Panc1 (cell line): Measurements from ENCODE around the gene KDM2B. TPM values are rescaled to one million over a fixed set of nuclear protein-coding genes. Genes with fewer than 3 reads are reported as not detected.
A peak's percentile ranks its signal among the peaks of the same experiment; 100 is the strongest.

Experiments
- ATAC-seq: fragments of 200-7000 bp; cut with Tn5 transposase; 2 replicates; pipeline ENCODE4 v1.9.1; 2020; ENCODE audit warnings: mild to moderate bottlenecking, moderate library complexity
- BruUV-seq: library from RNA; stranded (reverse); fragments of 400-500 nt; replicated peaks from 2 replicates; lab custom pipeline; 2021; lab: Mats Ljungman, UMichigan
- CTCF ChIA-PET: fragments of 300-600 bp; sonication (Branson Sonifier 250); formaldehyde crosslinking; loops from one replicate; lab custom pipeline; 2022; ENCODE audit warnings: antibody characterized with exemption; lab: Charles Lee
- POLR2A ChIA-PET: fragments of 300-600 bp; sonication (Branson Sonifier 250); formaldehyde crosslinking; loops from one replicate; lab custom pipeline; 2022; ENCODE audit warnings: antibody characterized with exemption; lab: Charles Lee
- DNase-seq: peaks from one replicate; pipeline ENCODE4 v3.0.0-alpha.2; 2010; ENCODE audit warnings: low read depth, low spot score
- H3K27ac ChIP-seq: 2 replicates; pipeline ENCODE4 v1.5.1; 2011; ENCODE audit warnings: mild to moderate bottlenecking, low read length, inconsistent platforms
- H3K27me3 ChIP-seq: fragments of 200-500 bp; sonication (Bioruptor generic); 2 replicates; pipeline ENCODE4 v1.6.0; 2014; ENCODE audit warnings: low read length, inconsistent platforms; ENCODE audit not compliant: control insufficient read depth, insufficient read depth
- H3K36me3 ChIP-seq: fragments of 200-500 bp; sonication (Bioruptor generic); 2 replicates; pipeline ENCODE4 v1.5.1; 2014; ENCODE audit warnings: inconsistent platforms, mild to moderate bottlenecking, low read length, moderate library complexity; ENCODE audit not compliant: control insufficient read depth, insufficient read depth
- H3K4me1 ChIP-seq: 2 replicates; pipeline ENCODE4 v1.5.1; 2011; ENCODE audit warnings: inconsistent platforms, mild to moderate bottlenecking, low read length, moderate library complexity; ENCODE audit not compliant: control insufficient read depth, insufficient read depth
- H3K4me3 ChIP-seq, 2 experiments: 2 replicates each; pipeline ENCODE4 v1.5.1; 2011 to 2012; ENCODE audit warnings: low read depth in 2 of 2, low read length in 2 of 2, mild to moderate bottlenecking in 2 of 2, inconsistent platforms in 1 of 2, moderate library complexity in 1 of 2
- H3K9me3 ChIP-seq: fragments of 200-500 bp; sonication (Bioruptor generic); 2 replicates; pipeline ENCODE4 v1.5.1; 2014; ENCODE audit warnings: low read depth, mild to moderate bottlenecking, inconsistent platforms, low read length, moderate library complexity; ENCODE audit not compliant: control insufficient read depth, insufficient read depth
- CTCF ChIP-seq: fragments of 450-650 bp; IDR thresholded peaks from 2 replicates; pipeline ENCODE4 v1.5.1; 2017; ENCODE audit warnings: mild to moderate bottlenecking
- POLR2AphosphoS5 ChIP-seq: IDR thresholded peaks from 2 replicates; pipeline ENCODE4 v1.6.1; 2012; ENCODE audit warnings: mild to moderate bottlenecking, low read depth, low read length, moderate library complexity
- SIN3A ChIP-seq: IDR thresholded peaks from 2 replicates; pipeline ENCODE4 v1.6.1; 2012; ENCODE audit warnings: low read depth, mild to moderate bottlenecking, low read length, moderate library complexity, borderline replicate concordance; ENCODE audit not compliant: insufficient read depth
- TCF7L2 ChIP-seq: IDR thresholded peaks from 2 replicates; pipeline ENCODE4 v1.6.1; 2011; ENCODE audit warnings: mild to moderate bottlenecking, low read depth, low read length, inconsistent platforms
- in situ Hi-C: cut with HindIII; loops from 2 replicates; pipeline ENCODE4 v1.10.0; 2016; ENCODE audit warnings: low sequenced_read_pairs, low pct_unique_long_range_greater_than_20kb
- intact Hi-C: fragments of 100-400 bp; cut with micrococcal nuclease; formaldehyde crosslinking; loops from one replicate; pipeline ENCODE4 v1.10.0; 2022; ENCODE audit not compliant: unreplicated experiment
- total RNA-seq: library from RNA; stranded (reverse); gene quantifications from one replicate; pipeline ENCODE4 v1.2.1, GENCODE V29; 2021; ENCODE audit not compliant: unreplicated experiment
- TF ChIP-seq, protein P1 (sequence below), 2 experiments: IDR thresholded peaks; 2 replicates each; pipeline ENCODE4 v1.6.1; 2011 to 2012; ENCODE audit warnings: low read depth in 2 of 2, control low read depth in 1 of 2, low read length in 1 of 2, mild to moderate bottlenecking in 1 of 2, moderate library complexity in 1 of 2; ENCODE audit not compliant: insufficient read depth in 1 of 2

KDM2B gene
- total RNA-seq, 1 experiment from 2014 or later = 27.5 TPM

- CTCF ChIA-PET = interaction anchor here (0.6 kb wide), 1 partner anchor 46 kb away, joined by 5 read pairs; no protein-coding TSS in a partner anchor
- H3K4me1 ChIP-seq = peaks cover 10% of the 10 kb centered on the region; the same call in 1 of the 2 replicates
- ATAC-seq (no peak), DNase-seq (no peak)
- intact Hi-C loops (loop anchor here (2.0 kb wide), 1 partner anchor 38 kb away; no protein-coding TSS in a partner anchor), in situ Hi-C loops (no loop called here)
- H3K4me3 ChIP-seq = no peak overlapping the region
- TF ChIP-seq, protein P1, sequence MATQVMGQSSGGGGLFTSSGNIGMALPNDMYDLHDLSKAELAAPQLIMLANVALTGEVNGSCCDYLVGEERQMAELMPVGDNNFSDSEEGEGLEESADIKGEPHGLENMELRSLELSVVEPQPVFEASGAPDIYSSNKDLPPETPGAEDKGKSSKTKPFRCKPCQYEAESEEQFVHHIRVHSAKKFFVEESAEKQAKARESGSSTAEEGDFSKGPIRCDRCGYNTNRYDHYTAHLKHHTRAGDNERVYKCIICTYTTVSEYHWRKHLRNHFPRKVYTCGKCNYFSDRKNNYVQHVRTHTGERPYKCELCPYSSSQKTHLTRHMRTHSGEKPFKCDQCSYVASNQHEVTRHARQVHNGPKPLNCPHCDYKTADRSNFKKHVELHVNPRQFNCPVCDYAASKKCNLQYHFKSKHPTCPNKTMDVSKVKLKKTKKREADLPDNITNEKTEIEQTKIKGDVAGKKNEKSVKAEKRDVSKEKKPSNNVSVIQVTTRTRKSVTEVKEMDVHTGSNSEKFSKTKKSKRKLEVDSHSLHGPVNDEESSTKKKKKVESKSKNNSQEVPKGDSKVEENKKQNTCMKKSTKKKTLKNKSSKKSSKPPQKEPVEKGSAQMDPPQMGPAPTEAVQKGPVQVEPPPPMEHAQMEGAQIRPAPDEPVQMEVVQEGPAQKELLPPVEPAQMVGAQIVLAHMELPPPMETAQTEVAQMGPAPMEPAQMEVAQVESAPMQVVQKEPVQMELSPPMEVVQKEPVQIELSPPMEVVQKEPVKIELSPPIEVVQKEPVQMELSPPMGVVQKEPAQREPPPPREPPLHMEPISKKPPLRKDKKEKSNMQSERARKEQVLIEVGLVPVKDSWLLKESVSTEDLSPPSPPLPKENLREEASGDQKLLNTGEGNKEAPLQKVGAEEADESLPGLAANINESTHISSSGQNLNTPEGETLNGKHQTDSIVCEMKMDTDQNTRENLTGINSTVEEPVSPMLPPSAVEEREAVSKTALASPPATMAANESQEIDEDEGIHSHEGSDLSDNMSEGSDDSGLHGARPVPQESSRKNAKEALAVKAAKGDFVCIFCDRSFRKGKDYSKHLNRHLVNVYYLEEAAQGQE (IDR thresholded peaks at IDR 0.05; ENCODE audit: insufficient read depth in 1 of 2, low read depth in 2 of 2, low read length in 1 of 2) = no peak
- TF ChIP-seq CTCF = no peak
- no peak for TF ChIP-seq POLR2AphosphoS5
- POLR2A ChIA-PET = no interaction called here
- H3K27me3 ChIP-seq = no peaks in the 10 kb centered on the region
- H3K36me3 ChIP-seq = no peaks in the 10 kb centered on the region
- BruUV-seq = no TSS peak
- H3K27ac ChIP-seq = no peak overlapping the region
- H3K9me3 ChIP-seq = no peaks in the 10 kb centered on the region
These were observed 42.1 kb downstream of the KDM2B start for GRCh38 chr12:121538699-121539061.

- in situ Hi-C loops (no loop called here), intact Hi-C loops (loop anchor here (2.0 kb wide), 1 partner anchor 37 kb away; no protein-coding TSS in a partner anchor)
- Histone ChIP-seq H3K4me1 (peaks cover 10% of the 10 kb centered on the region; the same call in 1 of the 2 replicates), H3K36me3 (no peaks in the 10 kb centered on the region), H3K9me3 (no peaks in the 10 kb centered on the region), H3K27ac (no peak overlapping the region), H3K4me3 (peak overlapping the region; percentile 48 to 54), H3K27me3 (no peaks in the 10 kb centered on the region)
- peak; percentile 6; the same call in 1 of the 2 replicates for ATAC-seq
- ChIA-PET POLR2A (no interaction called here), CTCF (interaction anchor here (0.6 kb wide), 1 partner anchor 46 kb away, joined by 5 read pairs; no protein-coding TSS in a partner anchor)
- TF ChIP-seq SIN3A (no peak), CTCF (no peak), TCF7L2 (no peak), POLR2AphosphoS5 (no peak)
- TF ChIP-seq, protein P1 (IDR thresholded peaks at IDR 0.05; ENCODE audit: insufficient read depth in 1 of 2, low read depth in 2 of 2, low read length in 1 of 2) = no peak
- no TSS peak for BruUV-seq
- DNase-seq = no peak
These were observed 42.8 kb downstream of the KDM2B start for GRCh38 chr12:121537814-121538698.
